ENCODE data around the gene SUPT3H.

DNA sequence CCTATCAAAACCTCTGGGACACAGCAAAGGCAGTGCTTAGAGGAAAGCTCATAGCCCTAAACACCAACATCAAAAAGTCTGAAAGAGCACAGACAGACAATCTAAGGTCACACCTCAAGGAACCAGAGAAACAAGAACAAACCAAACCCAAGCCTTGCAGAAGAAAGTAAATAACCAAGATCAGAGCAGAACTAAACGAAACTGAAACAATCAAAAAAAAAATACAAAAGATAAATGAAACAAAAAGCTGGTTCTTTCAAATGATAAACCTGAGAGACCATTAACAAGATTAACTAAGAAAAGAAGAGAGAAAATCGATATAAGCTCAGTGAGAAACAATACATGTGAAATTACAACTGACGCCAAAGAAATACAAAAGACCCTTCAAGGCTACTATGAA is 84.4 kb downstream of the SUPT3H start:
- TF ChIP-seq, protein P1, sequence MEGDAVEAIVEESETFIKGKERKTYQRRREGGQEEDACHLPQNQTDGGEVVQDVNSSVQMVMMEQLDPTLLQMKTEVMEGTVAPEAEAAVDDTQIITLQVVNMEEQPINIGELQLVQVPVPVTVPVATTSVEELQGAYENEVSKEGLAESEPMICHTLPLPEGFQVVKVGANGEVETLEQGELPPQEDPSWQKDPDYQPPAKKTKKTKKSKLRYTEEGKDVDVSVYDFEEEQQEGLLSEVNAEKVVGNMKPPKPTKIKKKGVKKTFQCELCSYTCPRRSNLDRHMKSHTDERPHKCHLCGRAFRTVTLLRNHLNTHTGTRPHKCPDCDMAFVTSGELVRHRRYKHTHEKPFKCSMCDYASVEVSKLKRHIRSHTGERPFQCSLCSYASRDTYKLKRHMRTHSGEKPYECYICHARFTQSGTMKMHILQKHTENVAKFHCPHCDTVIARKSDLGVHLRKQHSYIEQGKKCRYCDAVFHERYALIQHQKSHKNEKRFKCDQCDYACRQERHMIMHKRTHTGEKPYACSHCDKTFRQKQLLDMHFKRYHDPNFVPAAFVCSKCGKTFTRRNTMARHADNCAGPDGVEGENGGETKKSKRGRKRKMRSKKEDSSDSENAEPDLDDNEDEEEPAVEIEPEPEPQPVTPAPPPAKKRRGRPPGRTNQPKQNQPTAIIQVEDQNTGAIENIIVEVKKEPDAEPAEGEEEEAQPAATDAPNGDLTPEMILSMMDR (optimal IDR thresholded peaks at IDR 0.05 in 1 of 3, IDR thresholded peaks at IDR 0.05 in 1 of 3, conservative IDR thresholded peaks at IDR 0.05 in 1 of 3; ENCODE audit: extremely low read depth in 1 of 3, insufficient read depth in 2 of 3, low read length in 3 of 3): no peak
- no peak for TF ChIP-seq EZH2 (IDR thresholded peaks at IDR 0.05; ENCODE audit: low read length)
